ENCODE results near the gene SNRPD2. TPM values are rescaled to one million over a fixed set of nuclear protein-coding genes. Genes with fewer than 3 reads are reported as not detected.

SNRPD2 gene
- polyA plus RNA-seq, 2 of the 4 experiments (the other 2 are of a cell fraction), result 811 to 1,002 TPM

DNA sequence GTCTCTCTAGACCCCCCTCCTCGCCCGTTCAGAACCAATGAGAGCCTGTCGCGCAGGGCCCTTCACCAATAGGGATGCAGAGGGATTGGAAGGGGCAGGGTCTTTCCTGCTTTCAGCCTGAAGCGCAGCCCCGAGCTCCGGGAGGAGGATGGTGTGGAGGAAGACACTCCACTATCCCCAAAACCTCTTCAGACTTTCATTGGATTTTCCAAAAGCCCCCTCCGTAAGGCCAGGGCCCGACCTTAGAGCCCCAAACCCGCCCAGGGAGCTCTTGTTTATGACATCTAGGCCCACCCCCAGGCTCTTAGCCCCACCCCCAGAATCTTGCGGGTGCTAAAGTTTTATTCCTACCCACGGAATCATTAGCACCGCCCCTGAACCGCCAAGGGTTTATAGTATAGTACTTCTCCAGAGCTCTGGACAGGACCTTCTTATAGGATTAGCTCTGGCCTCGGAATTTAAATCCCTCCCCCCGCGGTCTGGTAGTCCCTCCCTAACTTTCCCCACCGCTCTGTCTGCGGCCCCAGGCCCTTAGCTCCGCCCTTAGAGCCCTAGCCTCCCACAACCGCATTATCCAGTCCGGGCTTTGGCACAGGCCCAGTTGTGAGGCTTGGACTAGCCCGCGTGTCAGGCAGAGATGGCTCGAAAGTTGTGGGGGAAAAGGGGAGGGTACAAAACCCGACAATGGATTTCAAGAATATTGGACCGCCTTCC, 46.0 kb downstream of the SNRPD2 start (continued):
- TF ChIP-seq HOXB5 (CRISPR knock-in tag; IDR thresholded peaks at IDR 0.05), result peak; percentile 43; the same call in 1 of the 2 replicates
- no peak for TF ChIP-seq ZFP36 (IDR thresholded peaks at IDR 0.05; ENCODE audit: borderline replicate concordance, partially characterized antibody)

DNA sequence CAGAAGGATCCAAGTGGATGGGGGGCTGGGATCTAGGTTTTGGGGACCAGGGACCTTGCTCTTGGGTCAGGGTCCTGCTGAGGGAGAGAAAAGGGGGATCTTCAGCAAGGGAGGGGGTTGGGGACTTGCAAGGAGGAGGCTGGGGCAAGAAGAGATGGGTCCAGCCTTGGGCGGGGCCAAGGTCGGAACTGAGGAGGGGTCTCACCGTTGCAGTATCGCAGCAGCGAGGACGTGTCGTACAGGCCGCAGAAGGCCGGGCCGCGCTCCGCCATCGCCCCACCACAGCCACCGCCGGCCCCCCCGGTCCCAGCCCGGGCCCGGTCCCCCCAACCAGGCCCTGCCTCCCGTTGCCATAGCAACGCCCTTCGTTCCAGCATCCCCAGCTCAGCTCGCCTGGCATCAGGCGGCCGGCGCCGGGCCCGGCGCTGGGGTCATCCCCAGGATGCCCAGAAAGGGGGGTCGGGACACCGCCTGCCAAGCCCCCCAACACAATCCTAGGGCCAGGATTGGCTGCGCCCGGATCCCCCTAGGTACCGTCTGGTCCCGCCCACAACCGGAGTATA, 46.6 kb downstream of the SNRPD2 start:
- TF ChIP-seq, protein P1, sequence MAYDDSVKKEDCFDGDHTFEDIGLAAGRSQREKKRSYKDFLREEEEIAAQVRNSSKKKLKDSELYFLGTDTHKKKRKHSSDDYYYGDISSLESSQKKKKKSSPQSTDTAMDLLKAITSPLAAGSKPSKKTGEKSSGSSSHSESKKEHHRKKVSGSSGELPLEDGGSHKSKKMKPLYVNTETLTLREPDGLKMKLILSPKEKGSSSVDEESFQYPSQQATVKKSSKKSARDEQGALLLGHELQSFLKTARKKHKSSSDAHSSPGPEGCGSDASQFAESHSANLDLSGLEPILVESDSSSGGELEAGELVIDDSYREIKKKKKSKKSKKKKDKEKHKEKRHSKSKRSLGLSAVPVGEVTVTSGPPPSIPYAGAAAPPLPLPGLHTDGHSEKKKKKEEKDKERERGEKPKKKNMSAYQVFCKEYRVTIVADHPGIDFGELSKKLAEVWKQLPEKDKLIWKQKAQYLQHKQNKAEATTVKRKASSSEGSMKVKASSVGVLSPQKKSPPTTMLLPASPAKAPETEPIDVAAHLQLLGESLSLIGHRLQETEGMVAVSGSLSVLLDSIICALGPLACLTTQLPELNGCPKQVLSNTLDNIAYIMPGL (CRISPR knock-in tag; IDR thresholded peaks at IDR 0.05; ENCODE audit: borderline replicate concordance), result no peak
- TF ChIP-seq RAD21 (conservative IDR thresholded peaks at IDR 0.05 in 1 of 2, IDR thresholded peaks at IDR 0.05 in 1 of 2) (no peak), CHD2 (IDR thresholded peaks at IDR 0.05; ENCODE audit: low read length, partially characterized antibody) (no peak), KDM1A (IDR thresholded peaks at IDR 0.05; ENCODE audit: low read depth) (peak; percentile 85), RFX5 (IDR thresholded peaks at IDR 0.05) (peak; percentile 84), CBX2 (IDR thresholded peaks at IDR 0.05; ENCODE audit: borderline replicate concordance, low read depth) (no peak), FOSL2 (IDR thresholded peaks at IDR 0.05) (no peak), FOSL2 (CRISPR knock-in tag; IDR thresholded peaks at IDR 0.05) (no peak), GATA3 (IDR thresholded peaks at IDR 0.05; ENCODE audit: borderline replicate concordance) (no peak)
- CTCF ChIA-PET, result interaction anchor here (0.6 to 7.8 kb wide), 16 partner anchors 8 to 243 kb away, joined by 3 to 91 read pairs (median 4); partner anchors contain the start of gene OPA3
- peak overlapping the region; percentile 48 for H3K4me3 ChIP-seq
- ATAC-seq, result 0 out of 6 replicates have a peak, but pooled peaks of 1 of the 2 experiments have one; percentile 0
- POLR2A ChIA-PET, result interaction anchor here (0.8 to 1.7 kb wide), 8 partner anchors 15 to 178 kb away, joined by 3 to 7 read pairs (median 4); partner anchors contain the start of genes FOSB, QPCTL and SNRPD2
- WGBS (ENCODE audit: missing lambda C conversion rate), result 52% methylated on average over 27 of the region's 35 CpGs
- no peak for DNase-seq (ENCODE audit: low read depth in 1 of 2, low spot score in 1 of 2)
- no peak for FAIRE-seq
- H3K4me2 ChIP-seq, result peak overlapping the region; percentile 69
- no peaks in the 10 kb centered on the region for H3K9me3 ChIP-seq
- peaks cover 33% of the 10 kb centered on the region for H3K4me1 ChIP-seq
- peak overlapping the region in 1 of 2 experiments; percentile 8; a peak in 1 of 6 replicates for H3K27ac ChIP-seq

DNA sequence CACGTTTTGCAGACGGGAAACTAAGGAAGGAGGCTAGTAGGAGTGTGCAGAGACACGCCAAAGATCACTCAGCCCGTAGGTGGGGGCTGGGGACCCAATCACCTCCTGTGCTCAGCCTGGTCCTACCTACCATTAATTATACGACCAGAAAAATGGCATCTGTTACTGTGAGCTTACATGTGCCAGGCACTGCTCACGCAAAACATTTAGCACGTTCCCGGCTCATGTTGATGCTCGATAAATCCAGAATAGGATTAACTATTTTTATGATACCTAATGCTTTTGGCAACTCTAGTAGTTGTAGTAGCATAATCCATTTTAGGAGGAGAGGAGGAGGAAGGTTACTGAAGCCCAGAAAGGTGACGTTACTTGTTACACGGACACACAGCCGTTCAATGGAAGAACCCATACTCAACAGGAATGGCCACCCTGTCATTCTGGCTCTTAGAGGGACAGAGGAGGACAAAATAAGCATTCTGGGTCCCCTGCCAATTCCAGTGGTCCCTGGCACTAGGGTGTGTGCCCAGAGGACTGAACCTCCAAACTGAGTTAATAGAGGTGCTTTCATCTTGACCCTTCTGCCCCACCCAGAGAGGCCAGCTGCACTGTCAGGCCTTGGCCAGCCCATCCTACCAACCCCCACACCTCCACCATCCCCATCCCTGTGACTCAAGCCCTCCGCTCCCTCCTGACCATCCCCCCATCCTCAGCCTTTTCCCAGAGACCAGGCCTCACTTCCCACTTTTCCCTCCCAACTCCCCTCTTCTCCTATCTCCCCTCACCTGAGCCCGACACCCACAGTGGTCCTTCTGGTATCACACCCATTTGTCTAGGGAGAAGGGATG, 47.6 kb downstream of the SNRPD2 start:
- TF ChIP-seq FOSB (CRISPR knock-in tag; IDR thresholded peaks at IDR 0.05), result no peak
- TF ChIP-seq RAD21 (conservative IDR thresholded peaks at IDR 0.05 in 1 of 2, IDR thresholded peaks at IDR 0.05 in 1 of 2), result no peak
- TF ChIP-seq JUNB (IDR thresholded peaks at IDR 0.05), result no peak
- TF ChIP-seq, protein P2, sequence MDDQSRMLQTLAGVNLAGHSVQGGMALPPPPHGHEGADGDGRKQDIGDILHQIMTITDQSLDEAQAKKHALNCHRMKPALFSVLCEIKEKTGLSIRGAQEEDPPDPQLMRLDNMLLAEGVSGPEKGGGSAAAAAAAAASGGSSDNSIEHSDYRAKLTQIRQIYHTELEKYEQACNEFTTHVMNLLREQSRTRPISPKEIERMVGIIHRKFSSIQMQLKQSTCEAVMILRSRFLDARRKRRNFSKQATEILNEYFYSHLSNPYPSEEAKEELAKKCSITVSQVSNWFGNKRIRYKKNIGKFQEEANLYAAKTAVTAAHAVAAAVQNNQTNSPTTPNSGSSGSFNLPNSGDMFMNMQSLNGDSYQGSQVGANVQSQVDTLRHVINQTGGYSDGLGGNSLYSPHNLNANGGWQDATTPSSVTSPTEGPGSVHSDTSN (IDR thresholded peaks at IDR 0.05), result no peak
- no peak for TF ChIP-seq ZC3H11A (IDR thresholded peaks at IDR 0.05)
- TF ChIP-seq NPAS2 (CRISPR knock-in tag; IDR thresholded peaks at IDR 0.05; ENCODE audit: borderline replicate concordance), result no peak
- Histone ChIP-seq H3K4me1 (peaks cover 40% of the 10 kb centered on the region), H3K4me2 (no peak overlapping the region), H3K4me3 (no peak overlapping the region), H3K9me3 (no peaks in the 10 kb centered on the region), H3K27ac (no peak overlapping the region; a peak in 1 of 6 replicates)
- DNase-seq (ENCODE audit: low read depth in 1 of 2, low spot score in 1 of 2) (no peak), FAIRE-seq (no peak), ATAC-seq (no peak)
- 66% methylated on average over 14 of the region's 14 CpGs for WGBS (ENCODE audit: missing lambda C conversion rate)
- CTCF ChIA-PET, result interaction anchor here (1.0 to 15.1 kb wide), 39 partner anchors 8 to 240 kb away, joined by 3 to 437 read pairs (median 31); partner anchors contain the start of genes FOSB, GIPR, OPA3 and PPP1R13L
- POLR2A ChIA-PET, result interaction anchor here (0.8 kb wide), 1 partner anchor 148 kb away, joined by 4 read pairs; no protein-coding TSS in a partner anchor

All from A549 (cell line).